GM19324 (cell line): ENCODE results near the gene CAMK2N1.
"Not testable (repeated sequence)": the region's sequence is repeated elsewhere in the genome, so short reads cannot be mapped to it uniquely, and the experiment has no call there.

Experiments used
- ATAC-seq: cut with Tn5 transposase; IDR thresholded peaks from one replicate; pipeline ENCODE4 v1.9.1; 2021; ENCODE audit warnings: mild to moderate bottlenecking, moderate library complexity; ENCODE audit not compliant: unreplicated experiment, low FRiP score

CAMK2N1 gene

GRCh38 chr1:20497506-20497905 is 11.5 kb upstream of the CAMK2N1 start:
- ATAC-seq: no peak

GRCh38 chr1:20496725-20497383 is 10.8 kb upstream of the CAMK2N1 start:
- ATAC-seq: not testable (repeated sequence)

DNA sequence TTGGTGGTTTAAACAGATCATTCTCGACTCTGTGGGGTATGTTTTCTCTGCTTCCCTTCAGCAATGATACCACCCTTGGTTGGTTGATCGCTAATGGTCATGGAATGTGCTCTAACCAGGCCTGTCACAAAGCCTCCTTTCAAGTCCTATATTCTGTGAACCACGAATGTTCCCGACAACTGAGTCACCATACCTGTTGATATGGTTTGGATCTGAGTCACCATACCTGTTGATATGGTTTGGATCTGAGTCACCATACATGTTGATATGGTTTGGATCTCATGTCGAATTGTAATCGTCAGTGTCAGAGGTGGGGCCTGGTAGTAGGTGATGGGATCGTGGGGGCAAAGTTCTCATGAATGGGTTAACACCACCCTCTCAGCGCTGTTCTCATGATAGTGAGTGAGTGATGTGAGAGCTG is 10.2 kb upstream of the CAMK2N1 start:
- no peak for ATAC-seq

- no peak for ATAC-seq
These were observed 9.7 kb upstream of the CAMK2N1 start for GRCh38 chr1:20495661-20496060.

DNA sequence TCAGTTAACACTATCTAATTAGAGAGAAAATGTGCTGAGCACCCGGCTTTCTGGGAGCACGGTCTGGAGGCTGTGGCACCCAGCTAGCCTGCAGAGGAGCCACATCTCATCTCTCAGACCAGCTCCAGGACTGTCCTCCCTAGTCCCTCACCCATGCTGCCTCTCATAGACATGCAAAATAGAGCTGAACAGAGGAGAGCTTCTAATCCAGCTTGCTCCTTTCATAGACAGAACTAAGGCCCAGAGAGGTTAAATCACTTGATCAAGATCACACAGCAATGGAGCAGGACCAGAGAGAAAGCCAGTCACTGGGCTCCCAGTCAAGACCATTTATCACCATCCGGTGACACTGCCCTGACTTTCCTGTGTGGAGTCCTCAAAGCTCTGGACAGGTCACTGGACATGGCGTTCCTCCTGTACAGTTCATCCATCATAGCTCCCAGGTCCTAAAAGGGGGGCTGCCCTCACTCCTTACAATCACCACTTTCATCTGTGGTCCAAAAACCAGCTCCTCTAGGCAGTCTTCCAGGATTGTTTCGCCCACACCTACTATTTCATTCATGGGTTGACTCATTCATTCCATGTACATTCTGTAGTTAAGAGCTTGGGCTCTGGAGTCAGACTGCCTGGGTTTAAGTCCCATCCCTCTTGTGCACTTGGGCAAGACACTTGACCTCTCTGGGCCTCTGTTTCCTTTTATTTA is 8.8 kb upstream of the CAMK2N1 start:
- no peak for ATAC-seq

GRCh38 chr1:20493839-20494608 is 8.0 kb upstream of the CAMK2N1 start:
- no peak for ATAC-seq

- ATAC-seq: no peak
These were observed 7.3 kb upstream of the CAMK2N1 start for GRCh38 chr1:20493309-20493708.

GRCh38 chr1:20492751-20493150 is 6.7 kb upstream of the CAMK2N1 start:
- no peak for ATAC-seq

- no peak for ATAC-seq
These were observed 5.9 kb upstream of the CAMK2N1 start for GRCh38 chr1:20491866-20492265.

GRCh38 chr1:20491178-20491577 is 5.2 kb upstream of the CAMK2N1 start:
- ATAC-seq: no peak

DNA sequence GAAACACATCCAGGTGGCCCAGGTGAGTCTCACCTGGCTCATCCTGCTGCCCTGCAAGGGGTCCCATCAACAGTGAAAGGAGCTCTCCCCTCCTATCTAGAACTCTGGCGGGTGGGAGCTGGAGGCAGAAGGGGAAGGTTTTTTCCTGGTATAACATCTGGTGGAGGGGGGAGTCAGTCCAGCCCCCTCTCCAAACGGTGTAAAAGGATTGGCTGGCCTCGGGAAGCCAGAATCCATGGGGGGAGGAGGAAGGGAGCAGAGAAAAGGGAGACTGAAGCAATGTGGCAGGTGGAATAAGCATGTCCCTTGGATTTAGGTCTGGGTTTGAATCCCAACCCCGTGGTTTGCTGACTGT is 1.2 kb upstream of the CAMK2N1 start:
- ATAC-seq: no peak

- no peak for ATAC-seq
These were observed 636 bp upstream of the CAMK2N1 start for GRCh38 chr1:20486457-20487235.

DNA sequence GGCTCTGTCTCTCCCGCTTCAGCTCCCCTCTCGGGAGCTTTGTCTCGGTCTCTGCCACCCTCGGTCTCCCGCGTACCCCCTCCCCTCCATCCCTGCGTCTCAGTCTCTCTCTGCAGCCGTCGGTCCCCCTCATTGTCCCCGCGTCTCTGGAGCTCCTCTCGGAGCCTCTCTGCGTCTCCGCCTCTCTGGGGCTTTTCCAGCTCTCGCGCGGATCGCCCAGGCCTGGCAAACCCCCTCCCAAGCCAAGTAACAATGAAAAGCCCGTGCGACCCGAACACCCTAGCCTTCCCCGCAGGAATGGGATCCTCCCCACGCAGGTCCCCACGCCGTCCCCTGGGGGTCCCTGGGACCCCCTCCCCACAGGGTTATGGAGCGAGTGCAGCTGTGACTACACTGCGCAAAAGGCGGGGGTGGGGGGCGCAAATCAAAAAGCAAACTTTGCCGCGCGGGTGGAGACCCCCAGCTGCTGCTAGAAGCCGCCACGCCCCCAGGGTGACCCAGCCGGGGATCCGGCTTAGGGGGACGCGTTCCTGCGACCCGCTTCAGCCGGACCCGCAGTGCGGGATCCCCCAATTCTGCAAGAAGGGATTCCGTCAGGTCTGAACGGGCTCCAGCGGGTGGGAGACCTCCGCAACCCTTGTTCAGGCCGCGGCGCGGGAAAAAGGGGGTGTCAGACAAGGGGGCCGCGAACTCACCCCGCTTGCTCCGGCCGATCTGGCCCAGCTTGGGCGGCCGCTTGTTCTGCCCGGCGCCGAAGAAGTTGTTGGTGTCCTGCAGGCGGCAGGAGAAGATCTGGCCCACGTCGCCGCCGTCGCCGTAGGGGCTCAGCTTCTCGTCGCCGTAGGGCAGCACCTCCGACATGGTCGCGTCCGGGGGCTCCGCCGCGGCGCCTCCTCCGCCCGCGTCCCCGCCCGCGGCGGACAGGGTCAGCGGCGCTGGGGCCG is 1.2 kb downstream of the CAMK2N1 start:
- ATAC-seq: no peak

DNA sequence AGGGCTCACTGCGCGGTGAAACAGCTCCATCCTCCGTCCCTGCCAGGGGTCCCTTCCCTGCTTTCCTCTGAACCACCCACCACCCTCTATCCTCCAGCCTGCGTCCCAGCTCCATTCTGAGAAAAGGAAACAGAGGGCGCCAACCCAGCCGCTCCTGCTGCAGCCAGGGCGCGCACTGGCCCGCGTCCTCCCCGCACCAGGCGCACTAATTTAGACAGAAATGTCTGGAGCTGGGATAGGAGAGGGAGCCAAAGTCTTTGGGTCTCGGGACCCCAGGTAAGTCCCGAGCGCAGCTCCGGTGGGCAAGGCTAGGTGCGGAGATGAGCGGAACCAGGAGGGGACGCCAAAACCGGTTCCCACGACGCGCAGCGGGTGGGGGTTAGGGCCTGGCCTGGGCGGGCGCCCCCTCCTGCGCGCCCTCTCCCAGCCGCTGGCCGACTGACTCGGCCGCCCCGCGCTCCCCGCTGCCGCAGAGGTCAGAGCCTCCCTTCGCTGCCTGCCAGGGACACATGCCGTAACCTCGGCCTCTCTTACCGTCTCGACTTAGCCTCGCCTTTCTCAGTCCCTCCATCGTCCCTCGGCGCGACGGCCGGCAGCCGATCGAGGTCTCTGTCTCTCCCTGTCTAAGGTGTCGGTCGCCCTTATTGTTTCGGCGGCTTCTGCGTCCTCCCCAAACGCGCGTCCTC is 2.0 kb downstream of the CAMK2N1 start:
- no peak for ATAC-seq

DNA sequence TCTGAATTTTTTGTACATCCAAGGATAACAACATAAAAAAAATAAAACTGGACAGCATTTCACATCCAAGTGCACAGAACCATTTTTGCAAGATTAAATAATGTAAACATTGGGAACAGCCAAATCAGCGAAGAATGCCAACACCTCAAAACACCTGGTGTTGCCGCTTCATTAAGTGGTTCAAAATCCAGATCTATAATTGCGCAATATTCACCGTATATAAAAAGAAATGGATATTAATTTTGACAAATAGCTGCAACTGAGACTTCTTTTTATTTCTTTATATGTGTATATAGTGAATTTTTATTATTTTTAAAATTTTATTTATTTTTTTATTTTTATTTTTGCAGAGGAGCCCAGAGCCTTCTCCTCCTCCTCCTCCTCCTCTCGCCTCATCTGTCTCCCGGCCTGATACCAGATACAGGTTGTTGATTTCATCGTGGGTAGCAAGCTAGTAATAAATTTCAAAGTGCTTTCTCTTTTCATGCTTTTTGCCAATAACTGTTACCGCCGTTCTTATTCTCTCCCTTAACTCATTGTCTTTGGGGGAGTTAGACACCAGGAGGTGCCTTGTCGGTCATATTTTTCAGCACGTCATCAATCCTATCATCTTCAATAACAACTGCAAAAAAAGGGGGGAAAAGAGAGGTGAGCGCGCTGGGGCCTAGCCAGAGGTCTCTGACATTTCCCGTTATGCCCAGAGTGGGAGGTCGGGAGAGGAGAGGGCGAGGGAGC is 2.7 kb downstream of the CAMK2N1 start:
- no peak for ATAC-seq

- ATAC-seq: no peak
These were observed 4.1 kb downstream of the CAMK2N1 start for GRCh38 chr1:20481643-20482498.

DNA sequence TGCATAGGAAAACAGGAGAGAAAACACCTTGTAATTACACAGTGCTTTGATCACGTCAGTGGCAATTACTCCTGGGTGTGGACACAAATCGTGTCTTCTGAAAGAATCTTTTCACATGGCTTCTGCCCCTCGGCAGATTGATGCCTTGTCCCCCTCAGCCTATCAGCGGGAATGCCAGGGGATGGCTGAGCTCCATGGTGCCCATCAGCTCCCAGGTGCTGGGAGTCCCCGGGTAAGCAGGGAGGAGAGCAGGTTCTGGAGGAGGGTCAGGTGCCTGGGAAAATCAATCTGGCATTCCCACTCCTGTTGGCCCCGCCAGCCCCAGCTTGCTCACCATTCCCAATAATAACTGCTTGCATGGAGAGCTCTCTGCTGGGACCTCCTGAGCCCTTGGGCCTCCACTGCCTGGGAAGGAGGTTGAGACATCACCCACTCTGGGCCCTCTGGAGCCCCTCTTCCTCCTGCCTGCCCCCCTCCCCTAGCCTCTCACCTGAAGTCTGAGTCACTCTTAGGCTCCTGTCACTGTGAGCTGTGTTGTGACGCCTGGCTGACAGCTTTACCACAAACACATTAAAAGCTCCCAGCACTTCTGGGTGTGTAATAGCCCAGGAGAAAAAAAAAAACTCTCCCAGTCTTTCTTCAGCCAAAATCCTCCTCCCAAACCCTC is 4.9 kb downstream of the CAMK2N1 start:
- ATAC-seq: no peak
